Adrenal gland (tissue), 5 donors: Measurements from ENCODE around the gene ZNF511.

ENCODE experiments used
- CTCF ChIP-seq, 6 experiments: fragments of 450-650 bp in 4 of 6; fragments of 200-600 bp in 2 of 6; sonication (generic) in 1 of 6; IDR thresholded peaks; 1 replicate in 5 of 6; 2 replicates in 1 of 6; pipeline versions ENCODE4 v1.5.1 to v1.8.0; 2016 to 2021; ENCODE audit warnings: antibody characterized with exemption in 6 of 6, mild to moderate bottlenecking in 2 of 6, moderate library complexity in 1 of 6
- POLR2A ChIP-seq, 2 donors: fragments of 450-650 bp; IDR thresholded peaks; one replicate each; pipeline ENCODE4 v1.6.1; 2017; ENCODE audit warnings: antibody characterized with exemption in 2 of 2, mild to moderate bottlenecking in 2 of 2, moderate library complexity in 1 of 2
- donor health status: DM: no; HTN: no; CAD: no.

- TF ChIP-seq CTCF (IDR thresholded peaks at IDR 0.05): no peak
- TF ChIP-seq POLR2A (IDR thresholded peaks at IDR 0.05): no peak
These were observed 7.6 kb downstream of the ZNF511 start for GRCh38 chr10:133316266-133316665.
